ENCODE results near the gene SPRN. TPM values are rescaled to one million over a fixed set of nuclear protein-coding genes. Genes with fewer than 3 reads are reported as not detected.
"Not testable (repeated sequence)": the region's sequence is repeated elsewhere in the genome, so short reads cannot be mapped to it uniquely, and the experiment has no call there.

Gene SPRN
- total and polyA plus RNA-seq, 2 experiments from 2014 or later, result 0.31 TPM

GRCh38 chr10:133438711-133439273 lies 14.4 kb upstream of the SPRN start:
- peaks cover 21% of the 10 kb centered on the region for H3K36me3 Mint-ChIP-seq (ENCODE audit: low read depth)
- Histone ChIP-seq H3K27me3 (ENCODE audit: insufficient read depth) (no peaks in the 10 kb centered on the region), H3K79me2 (replicated peaks; ENCODE audit: insufficient read depth) (no peaks in the 10 kb centered on the region), H3K4me1 (ENCODE audit: insufficient read depth) (no peaks in the 10 kb centered on the region), H2AFZ (no peak overlapping the region), H3K4me3 (no peak overlapping the region), H3K4me2 (no peak overlapping the region), H3K27ac (ENCODE audit: low read depth) (no peak overlapping the region), H3K9me2 (ENCODE audit: insufficient read depth) (no peaks in the 10 kb centered on the region), H4K20me1 (replicated peaks; ENCODE audit: insufficient read depth) (no peaks in the 10 kb centered on the region), H3F3A (replicated peaks; ENCODE audit: low read depth) (no peaks in the 10 kb centered on the region), H3K36me3 (ENCODE audit: insufficient read depth) (no peaks in the 10 kb centered on the region)
- TF ChIP-seq STAT1 (IDR thresholded peaks at IDR 0.05; ENCODE audit: unreplicated experiment), result no peak
- TF ChIP-seq, protein P1, sequence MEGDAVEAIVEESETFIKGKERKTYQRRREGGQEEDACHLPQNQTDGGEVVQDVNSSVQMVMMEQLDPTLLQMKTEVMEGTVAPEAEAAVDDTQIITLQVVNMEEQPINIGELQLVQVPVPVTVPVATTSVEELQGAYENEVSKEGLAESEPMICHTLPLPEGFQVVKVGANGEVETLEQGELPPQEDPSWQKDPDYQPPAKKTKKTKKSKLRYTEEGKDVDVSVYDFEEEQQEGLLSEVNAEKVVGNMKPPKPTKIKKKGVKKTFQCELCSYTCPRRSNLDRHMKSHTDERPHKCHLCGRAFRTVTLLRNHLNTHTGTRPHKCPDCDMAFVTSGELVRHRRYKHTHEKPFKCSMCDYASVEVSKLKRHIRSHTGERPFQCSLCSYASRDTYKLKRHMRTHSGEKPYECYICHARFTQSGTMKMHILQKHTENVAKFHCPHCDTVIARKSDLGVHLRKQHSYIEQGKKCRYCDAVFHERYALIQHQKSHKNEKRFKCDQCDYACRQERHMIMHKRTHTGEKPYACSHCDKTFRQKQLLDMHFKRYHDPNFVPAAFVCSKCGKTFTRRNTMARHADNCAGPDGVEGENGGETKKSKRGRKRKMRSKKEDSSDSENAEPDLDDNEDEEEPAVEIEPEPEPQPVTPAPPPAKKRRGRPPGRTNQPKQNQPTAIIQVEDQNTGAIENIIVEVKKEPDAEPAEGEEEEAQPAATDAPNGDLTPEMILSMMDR (conservative IDR thresholded peaks at IDR 0.05; ENCODE audit: low read depth in 2 of 2), result peak; percentile 40 to 52
- TF ChIP-seq NANOG (IDR thresholded peaks at IDR 0.05; ENCODE audit: borderline replicate concordance), result no peak
- no peak for TF ChIP-seq CREB1 (CRISPR knock-in tag; IDR thresholded peaks at IDR 0.05; ENCODE audit: low read depth)
- peaks cover 77% of the 10 kb centered on the region for H3K9me3 Mint-ChIP-seq
- DNase-seq (ENCODE audit: low spot score) (peak; percentile 38), ATAC-seq (no peak)
- no peak overlapping the region for H3K27ac Mint-ChIP-seq
- peaks cover 3% of the 10 kb centered on the region for H3K27me3 Mint-ChIP-seq (ENCODE audit: insufficient read depth, low read depth, poor library complexity)
- no peaks in the 10 kb centered on the region for H3K4me1 Mint-ChIP-seq
- H3K4me3 Mint-ChIP-seq, result no peak overlapping the region

- H3K9me2 ChIP-seq (ENCODE audit: insufficient read depth); H3F3A ChIP-seq (replicated peaks; ENCODE audit: low read depth); DNase-seq (ENCODE audit: low spot score); H3K27ac ChIP-seq (ENCODE audit: low read depth); H3K27ac Mint-ChIP-seq; H3K27me3 ChIP-seq (ENCODE audit: insufficient read depth); H3K4me3 Mint-ChIP-seq; H3K27me3 Mint-ChIP-seq (ENCODE audit: insufficient read depth, low read depth, poor library complexity); H2AFZ ChIP-seq; H4K20me1 ChIP-seq (replicated peaks; ENCODE audit: insufficient read depth); H3K36me3 Mint-ChIP-seq (ENCODE audit: low read depth); H3K4me2 ChIP-seq; H3K36me3 ChIP-seq (ENCODE audit: insufficient read depth); H3K4me3 ChIP-seq; H3K4me1 ChIP-seq (ENCODE audit: insufficient read depth); H3K4me1 Mint-ChIP-seq; H3K79me2 ChIP-seq (replicated peaks; ENCODE audit: insufficient read depth): not testable (repeated sequence)
- peak; percentile 38 for ATAC-seq
- peaks cover 39% of the 10 kb centered on the region for H3K9me3 Mint-ChIP-seq
Measured at GRCh38 chr10:133432789-133433188, 8.4 kb upstream of the SPRN start.

DNA sequence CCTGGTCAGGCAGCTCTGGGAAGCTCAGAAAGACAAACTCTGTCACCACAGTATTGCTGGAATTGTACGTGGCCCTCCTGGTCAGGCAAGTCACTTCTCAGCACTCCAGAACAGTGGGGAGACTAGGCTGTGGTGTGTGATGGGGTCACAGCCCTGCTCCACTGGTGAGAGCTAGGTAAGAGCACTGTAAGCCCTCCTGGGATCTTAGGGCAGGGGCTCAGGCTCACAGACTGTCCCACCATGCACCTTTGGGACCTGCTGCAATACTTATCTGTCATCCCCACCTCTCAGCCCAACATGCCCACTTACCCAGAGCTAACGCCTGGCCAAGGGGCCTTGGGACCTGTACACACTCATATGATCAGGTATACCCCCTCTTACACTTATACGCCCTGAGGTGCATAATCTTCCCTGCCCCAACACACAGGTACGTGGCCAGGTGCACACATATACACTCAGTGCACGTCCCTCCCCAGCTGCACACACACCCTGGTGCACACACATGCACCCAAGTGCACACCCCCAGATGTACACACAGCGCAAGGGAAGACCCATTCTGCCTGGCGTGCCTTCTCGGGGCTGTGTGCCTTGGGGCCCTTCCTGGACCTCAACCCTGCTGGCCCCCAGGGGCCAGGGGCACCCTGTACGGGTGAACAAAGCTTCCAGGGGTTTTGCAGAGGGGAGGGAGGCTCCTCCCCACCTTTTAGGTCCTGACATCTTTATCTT lies 7.6 kb upstream of the SPRN start:
- not testable (repeated sequence) for H3K4me1 Mint-ChIP-seq; H3K4me1 ChIP-seq (ENCODE audit: insufficient read depth); DNase-seq (ENCODE audit: low spot score)

GRCh38 chr10:133429571-133429970 lies 5.1 kb upstream of the SPRN start:
- H2AFZ ChIP-seq; H3K27ac Mint-ChIP-seq; H3K4me3 ChIP-seq; H3K4me3 Mint-ChIP-seq; H3K36me3 Mint-ChIP-seq (ENCODE audit: low read depth); H3K27me3 Mint-ChIP-seq (ENCODE audit: insufficient read depth, low read depth, poor library complexity); H3K9me2 ChIP-seq (ENCODE audit: insufficient read depth); H3K36me3 ChIP-seq (ENCODE audit: insufficient read depth); DNase-seq (ENCODE audit: low spot score); ATAC-seq; H3K27ac ChIP-seq (ENCODE audit: low read depth); H3F3A ChIP-seq (replicated peaks; ENCODE audit: low read depth); H3K4me1 ChIP-seq (ENCODE audit: insufficient read depth); H4K20me1 ChIP-seq (replicated peaks; ENCODE audit: insufficient read depth); H3K79me2 ChIP-seq (replicated peaks; ENCODE audit: insufficient read depth); H3K4me2 ChIP-seq; H3K4me1 Mint-ChIP-seq: not testable (repeated sequence)
- H3K9me3 Mint-ChIP-seq, result peaks cover 17% of the 10 kb centered on the region
- peaks cover 11% of the 10 kb centered on the region for H3K27me3 ChIP-seq (ENCODE audit: insufficient read depth)

More for the DNA sequence above, 7.6 kb upstream of the SPRN start:
- not testable (repeated sequence) for ATAC-seq; H3K4me3 ChIP-seq; H3K27me3 Mint-ChIP-seq (ENCODE audit: insufficient read depth, low read depth, poor library complexity); H3K36me3 Mint-ChIP-seq (ENCODE audit: low read depth); H3K9me2 ChIP-seq (ENCODE audit: insufficient read depth); H4K20me1 ChIP-seq (replicated peaks; ENCODE audit: insufficient read depth); H3K79me2 ChIP-seq (replicated peaks; ENCODE audit: insufficient read depth); H2AFZ ChIP-seq; H3K4me3 Mint-ChIP-seq; H3K27me3 ChIP-seq (ENCODE audit: insufficient read depth); H3K36me3 ChIP-seq (ENCODE audit: insufficient read depth); H3F3A ChIP-seq (replicated peaks; ENCODE audit: low read depth); H3K27ac ChIP-seq (ENCODE audit: low read depth); H3K4me2 ChIP-seq; H3K27ac Mint-ChIP-seq
- peaks cover 31% of the 10 kb centered on the region for H3K9me3 Mint-ChIP-seq

DNA sequence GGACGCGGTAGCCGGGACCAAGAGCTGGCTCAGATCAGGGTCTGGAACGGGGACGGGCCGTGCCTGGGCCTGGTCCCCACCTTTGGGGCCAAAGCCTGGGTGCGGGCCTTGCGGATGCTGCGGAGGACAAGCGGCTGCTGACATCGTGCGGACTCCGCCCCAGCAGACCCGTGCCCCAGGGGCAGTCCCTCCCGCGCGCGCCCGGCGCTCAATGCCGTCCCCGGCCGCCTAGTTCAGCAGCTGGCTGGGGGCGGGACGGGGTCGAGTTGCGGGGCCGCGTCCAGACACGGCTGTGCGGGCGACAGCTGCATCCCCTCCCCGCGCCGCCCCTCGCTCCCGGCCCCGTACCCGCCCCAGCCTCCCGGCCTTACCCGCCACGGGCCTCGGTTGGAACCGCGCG lies 323 bp downstream of the SPRN start:
- peaks cover 20% of the 10 kb centered on the region for H3K27me3 Mint-ChIP-seq (ENCODE audit: insufficient read depth, low read depth, poor library complexity)
- peaks cover 22% of the 10 kb centered on the region for H3K27me3 ChIP-seq (ENCODE audit: insufficient read depth)
- H3K9me3 Mint-ChIP-seq; H3K36me3 Mint-ChIP-seq (ENCODE audit: low read depth); H3K27ac ChIP-seq (ENCODE audit: low read depth); H3K4me3 ChIP-seq; H3K4me2 ChIP-seq; H3F3A ChIP-seq (replicated peaks; ENCODE audit: low read depth); H3K9me2 ChIP-seq (ENCODE audit: insufficient read depth); H3K27ac Mint-ChIP-seq; H3K4me1 Mint-ChIP-seq; H3K4me1 ChIP-seq (ENCODE audit: insufficient read depth); H3K36me3 ChIP-seq (ENCODE audit: insufficient read depth); H3K4me3 Mint-ChIP-seq; H4K20me1 ChIP-seq (replicated peaks; ENCODE audit: insufficient read depth); DNase-seq (ENCODE audit: low spot score); H3K79me2 ChIP-seq (replicated peaks; ENCODE audit: insufficient read depth); H2AFZ ChIP-seq: not testable (repeated sequence)
- peak; percentile 24 for ATAC-seq

Measured in GM23338 (cell line).